GM21529 (cell line): Measurements from ENCODE around the gene HECTD4.
"Not testable (repeated sequence)": the region's sequence is repeated elsewhere in the genome, so short reads cannot be mapped to it uniquely, and the experiment has no call there.

Experiments
- ATAC-seq: cut with Tn5 transposase; IDR thresholded peaks from one replicate; pipeline ENCODE4 v1.9.1; 2021; ENCODE audit not compliant: unreplicated experiment

The HECTD4 gene

GRCh38 chr12:112354399-112354798 lies 27.8 kb downstream of the HECTD4 start:
- ATAC-seq: no peak

GRCh38 chr12:112353393-112353792 lies 28.8 kb downstream of the HECTD4 start:
- ATAC-seq: no peak

- ATAC-seq: no peak
Observed at GRCh38 chr12:112352921-112353320, 29.3 kb downstream of the HECTD4 start.

GRCh38 chr12:112350593-112351592 lies 31.3 kb downstream of the HECTD4 start:
- ATAC-seq: no peak

- no peak for ATAC-seq
Observed at GRCh38 chr12:112349431-112349830, 32.8 kb downstream of the HECTD4 start.

GRCh38 chr12:112348926-112349325 lies 33.3 kb downstream of the HECTD4 start:
- not testable (repeated sequence) for ATAC-seq

- peak; percentile 65 for ATAC-seq
Observed at GRCh38 chr12:112347581-112347982, 34.6 kb downstream of the HECTD4 start.

GRCh38 chr12:112346194-112346593 lies 36.0 kb downstream of the HECTD4 start:
- ATAC-seq: no peak

GRCh38 chr12:112344220-112344619 lies 38.0 kb downstream of the HECTD4 start:
- ATAC-seq: no peak

GRCh38 chr12:112342587-112342986 lies 39.6 kb downstream of the HECTD4 start:
- no peak for ATAC-seq

- no peak for ATAC-seq
Observed at GRCh38 chr12:112341046-112341825, 41.0 kb downstream of the HECTD4 start.

GRCh38 chr12:112340230-112340629 lies 42.0 kb downstream of the HECTD4 start:
- no peak for ATAC-seq

GRCh38 chr12:112334999-112335398 lies 47.2 kb downstream of the HECTD4 start:
- not testable (repeated sequence) for ATAC-seq

- ATAC-seq: no peak
Observed at GRCh38 chr12:112333019-112333418, 49.2 kb downstream of the HECTD4 start.

GRCh38 chr12:112331886-112332285 lies 50.3 kb downstream of the HECTD4 start:
- ATAC-seq: no peak

- no peak for ATAC-seq
Observed at GRCh38 chr12:112330706-112331105, 51.5 kb downstream of the HECTD4 start.

- no peak for ATAC-seq
Observed at GRCh38 chr12:112328456-112329124, 53.6 kb downstream of the HECTD4 start.

GRCh38 chr12:112327209-112327938 lies 54.9 kb downstream of the HECTD4 start:
- no peak for ATAC-seq

- ATAC-seq: no peak
Observed at GRCh38 chr12:112325622-112326207, 56.5 kb downstream of the HECTD4 start.

- no peak for ATAC-seq
Observed at GRCh38 chr12:112325157-112325556, 57.1 kb downstream of the HECTD4 start.
